ENCODE results near the gene TCF12. TPM values are rescaled to one million over a fixed set of nuclear protein-coding genes. Genes with fewer than 3 reads are reported as not detected.

Gene TCF12
- total RNA-seq, 1 donor from 2014 or later: 144 TPM

GRCh38 chr15:57298204-57298603 is 379.8 kb downstream of the TCF12 start:
- Histone ChIP-seq H3K27me3 (no peaks in the 10 kb centered on the region), H3K4me1 (no peaks in the 10 kb centered on the region), H3K27ac (no peak overlapping the region), H3K9me3 (no peaks in the 10 kb centered on the region), H3K4me3 (no peak overlapping the region), H3K36me3 (no peaks in the 10 kb centered on the region)
- intact Hi-C loops (cut with DNase I): no loop called here
- peak in 1 of 2 donors; percentile 21 for DNase-seq (ENCODE audit: low spot score in 2 of 2)
- TF ChIP-seq CTCF (IDR thresholded peaks at IDR 0.05): no peak

GRCh38 chr15:57298843-57299550 is 380.6 kb downstream of the TCF12 start:
- H3K27ac ChIP-seq: no peak overlapping the region
- no peak overlapping the region for H3K4me3 ChIP-seq
- H3K9me3 ChIP-seq: no peaks in the 10 kb centered on the region
- H3K36me3 ChIP-seq: no peaks in the 10 kb centered on the region
- no peak for TF ChIP-seq CTCF (IDR thresholded peaks at IDR 0.05)
- H3K4me1 ChIP-seq: no peaks in the 10 kb centered on the region
- no peaks in the 10 kb centered on the region for H3K27me3 ChIP-seq
- DNase-seq (ENCODE audit: low spot score in 2 of 2): peak in 1 of 2 donors; percentile 13
- intact Hi-C loops (cut with DNase I): no loop called here

- no peak overlapping the region for H3K27ac ChIP-seq
- H3K4me3 ChIP-seq: no peak overlapping the region
- no peaks in the 10 kb centered on the region for H3K9me3 ChIP-seq
- intact Hi-C loops (cut with DNase I): no loop called here
- H3K36me3 ChIP-seq: no peaks in the 10 kb centered on the region
- peaks cover 0 to 3% of the 10 kb centered on the region in 2 donors for H3K4me1 ChIP-seq
- no peaks in the 10 kb centered on the region for H3K27me3 ChIP-seq
- no peak for TF ChIP-seq CTCF (IDR thresholded peaks at IDR 0.05)
- DNase-seq (ENCODE audit: low spot score in 2 of 2): peak in 1 of 2 donors; percentile 11
Measured at GRCh38 chr15:57301307-57301706, 382.9 kb downstream of the TCF12 start.

- no peaks in the 10 kb centered on the region for H3K9me3 ChIP-seq
- no peaks in the 10 kb centered on the region for H3K36me3 ChIP-seq
- intact Hi-C loops (cut with DNase I): no loop called here
- H3K4me1 ChIP-seq: peaks cover 0 to 9% of the 10 kb centered on the region in 2 donors
- TF ChIP-seq CTCF (IDR thresholded peaks at IDR 0.05): no peak
- DNase-seq (ENCODE audit: low spot score in 2 of 2): peak in 1 of 2 donors; percentile 42
- no peaks in the 10 kb centered on the region for H3K27me3 ChIP-seq
- H3K27ac ChIP-seq: no peak overlapping the region
- no peak overlapping the region for H3K4me3 ChIP-seq
Measured at GRCh38 chr15:57302640-57303257, 384.3 kb downstream of the TCF12 start.

GRCh38 chr15:57305009-57305408 is 386.6 kb downstream of the TCF12 start:
- intact Hi-C loops (cut with DNase I): loop anchor here (5.0 kb wide), 3 partner anchors 93 to 808 kb away; no protein-coding TSS in a partner anchor
- peak in 1 of 2 donors; percentile 28 for DNase-seq (ENCODE audit: low spot score in 2 of 2)
- H3K27me3 ChIP-seq: no peaks in the 10 kb centered on the region
- no peaks in the 10 kb centered on the region for H3K36me3 ChIP-seq
- no peak for TF ChIP-seq CTCF (IDR thresholded peaks at IDR 0.05)
- no peak overlapping the region for H3K4me3 ChIP-seq
- H3K9me3 ChIP-seq: no peaks in the 10 kb centered on the region
- H3K4me1 ChIP-seq: peaks cover 0 to 9% of the 10 kb centered on the region in 2 donors
- no peak overlapping the region for H3K27ac ChIP-seq
